Central memory CD4-positive, alpha-beta T cell (primary cell): Measurements from ENCODE around the gene ZNF85.
"Not testable (repeated sequence)": the region's sequence is repeated elsewhere in the genome, so short reads cannot be mapped to it uniquely, and the experiment has no call there.

Experiments used
- DNase-seq: peaks from one replicate; pipeline ENCODE4 v3.0.0; 2022
- total RNA-seq, 3 experiments: gene quantifications; one replicate each; lab custom pipeline; 2026; lab: John Stamatoyannopoulos, UW

The ZNF85 gene
- 6.4 to 13.1 (median 10.5) reads per million in 3 experiments for total RNA-seq

DNA sequence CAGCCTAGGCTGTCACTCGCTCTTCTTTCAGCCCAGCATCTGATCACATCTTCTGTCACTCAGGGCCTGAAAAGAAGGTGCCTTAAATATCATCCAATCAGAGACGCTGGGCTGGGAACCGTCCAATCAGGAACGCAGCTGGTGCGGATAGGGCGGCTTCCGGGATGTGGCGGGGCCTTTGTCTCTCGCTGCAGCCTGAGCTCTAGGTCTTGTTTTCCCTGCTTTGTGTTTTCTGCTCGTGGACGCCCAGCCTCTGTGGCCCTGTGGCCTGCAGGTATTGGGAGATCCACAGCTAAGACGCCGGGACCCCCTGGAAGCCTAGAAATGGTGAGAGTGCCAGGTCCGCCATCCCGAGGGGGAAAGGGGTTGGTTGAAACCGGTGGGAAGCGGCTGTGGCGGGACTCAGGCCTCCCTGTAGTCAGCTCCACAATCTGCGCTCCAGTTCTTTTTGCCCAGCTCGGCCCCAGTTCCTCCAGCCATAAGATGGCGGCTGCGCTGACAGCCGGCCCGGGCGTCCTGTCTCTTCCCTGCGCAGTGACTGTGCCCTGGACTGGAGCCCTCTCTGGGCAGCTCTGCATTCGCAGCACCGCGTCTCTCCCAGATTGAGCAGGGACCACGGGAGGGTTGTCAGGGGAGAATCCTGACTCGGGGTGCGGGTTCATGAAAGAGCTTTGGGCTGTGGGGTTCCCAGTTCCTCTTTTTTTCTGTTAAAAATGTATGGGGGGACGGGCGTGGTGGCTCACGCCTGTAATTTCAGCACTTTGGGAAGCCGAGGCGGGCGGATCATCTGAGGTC lies at the start of gene ZNF85:
Gene ZNF85 (plus strand): TSS at position 175 of the 795 bp plus-strand sequence. CDS start 150 bp downstream, at position 325.
- DNase-seq: peak; percentile 89

DNA sequence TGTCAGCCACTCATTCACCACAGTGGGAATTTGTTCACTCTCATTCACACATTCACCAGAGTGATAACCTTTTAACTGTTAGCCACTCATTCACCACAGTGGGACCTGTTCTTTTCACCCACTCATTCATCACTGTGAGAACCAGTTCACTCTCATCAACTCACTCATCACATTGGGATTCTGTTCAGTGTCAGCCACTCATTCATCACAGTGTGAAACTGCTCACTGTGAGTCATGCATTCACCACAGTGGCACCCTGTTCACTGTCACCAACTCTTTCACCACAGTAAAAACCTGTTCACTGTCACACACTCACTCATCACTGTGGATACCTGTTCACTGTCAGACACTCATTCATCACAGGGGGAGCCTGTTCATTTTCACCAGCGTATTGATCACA lies 43.5 kb upstream of the ZNF85 start:
- DNase-seq: no peak

DNA sequence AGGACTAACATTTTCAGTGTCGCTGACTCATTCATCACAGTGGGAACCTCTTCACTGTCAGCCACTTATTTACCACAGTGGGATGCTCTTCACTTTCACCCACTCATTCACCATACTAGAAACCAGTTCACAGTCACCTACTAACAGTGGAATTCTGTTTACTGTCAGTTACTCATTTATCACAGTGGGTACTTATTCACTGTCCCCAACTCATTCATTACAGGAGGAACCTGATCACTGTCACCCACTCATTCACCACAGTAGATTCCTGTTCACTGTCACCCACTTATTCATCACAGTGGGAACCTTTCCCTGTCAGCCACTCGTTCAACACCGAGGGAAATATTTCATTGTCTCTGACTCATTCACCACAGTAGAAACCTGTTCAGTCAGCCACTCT lies 10.1 kb upstream of the ZNF85 start:
- DNase-seq: no peak

DNA sequence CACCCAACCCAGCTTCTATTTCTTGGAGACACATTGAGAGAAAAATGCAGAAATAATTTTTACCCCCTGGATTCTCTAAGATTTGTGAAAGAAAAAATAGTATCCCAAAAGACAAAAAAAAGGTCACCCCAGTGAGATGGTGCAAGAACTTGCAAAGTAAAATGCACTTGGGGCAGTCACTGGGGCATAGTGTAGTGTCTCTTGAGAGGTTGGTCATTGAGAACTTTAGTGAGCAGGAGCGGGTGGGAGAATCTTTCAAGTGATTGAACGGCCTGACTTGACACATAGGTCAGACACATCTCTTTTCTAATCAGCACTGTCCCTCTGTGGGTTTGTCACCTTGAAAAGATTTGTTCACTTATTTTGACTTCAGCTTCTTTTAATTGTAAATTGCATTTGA lies 2.4 kb downstream of the ZNF85 start:
- no peak for DNase-seq

DNA sequence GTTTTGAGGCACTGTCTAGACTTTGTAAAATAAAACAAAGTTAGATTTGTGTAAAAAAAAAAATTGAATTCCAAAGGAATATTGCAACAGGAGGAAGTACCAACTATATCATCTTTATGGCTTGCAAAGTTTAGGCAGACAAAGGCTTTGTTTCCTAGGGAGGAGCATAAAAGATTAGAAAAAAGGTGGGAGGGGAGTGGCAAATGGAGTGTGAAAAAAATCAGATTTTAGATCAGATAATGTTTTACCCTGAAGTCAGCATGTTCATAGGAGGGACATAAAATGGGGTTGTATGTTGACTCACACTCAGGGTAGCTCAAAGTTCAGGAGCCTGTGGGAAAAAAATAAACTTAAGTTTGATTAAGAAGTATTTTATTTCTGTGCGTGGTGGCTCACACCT lies 3.7 kb downstream of the ZNF85 start:
- no peak for DNase-seq

DNA sequence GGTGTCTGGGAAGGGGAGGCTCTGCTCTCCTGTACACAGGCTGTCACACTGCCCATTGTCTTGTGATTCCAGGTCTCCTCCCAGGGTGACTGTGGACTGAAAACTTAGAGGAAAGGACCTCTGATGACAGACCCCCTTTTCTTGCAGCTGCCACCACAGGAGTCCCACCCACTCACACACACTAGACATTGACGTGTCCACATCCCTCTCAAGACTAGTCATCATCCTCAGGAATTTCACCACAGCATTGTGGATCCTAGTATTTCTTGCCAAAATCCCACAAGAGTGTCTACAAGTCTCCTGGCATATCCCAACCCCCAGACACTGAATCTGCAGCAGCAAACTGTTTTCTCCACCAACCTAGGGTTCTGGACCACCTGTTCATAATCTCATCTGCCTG lies 5.3 kb downstream of the ZNF85 start:
- DNase-seq: no peak

DNA sequence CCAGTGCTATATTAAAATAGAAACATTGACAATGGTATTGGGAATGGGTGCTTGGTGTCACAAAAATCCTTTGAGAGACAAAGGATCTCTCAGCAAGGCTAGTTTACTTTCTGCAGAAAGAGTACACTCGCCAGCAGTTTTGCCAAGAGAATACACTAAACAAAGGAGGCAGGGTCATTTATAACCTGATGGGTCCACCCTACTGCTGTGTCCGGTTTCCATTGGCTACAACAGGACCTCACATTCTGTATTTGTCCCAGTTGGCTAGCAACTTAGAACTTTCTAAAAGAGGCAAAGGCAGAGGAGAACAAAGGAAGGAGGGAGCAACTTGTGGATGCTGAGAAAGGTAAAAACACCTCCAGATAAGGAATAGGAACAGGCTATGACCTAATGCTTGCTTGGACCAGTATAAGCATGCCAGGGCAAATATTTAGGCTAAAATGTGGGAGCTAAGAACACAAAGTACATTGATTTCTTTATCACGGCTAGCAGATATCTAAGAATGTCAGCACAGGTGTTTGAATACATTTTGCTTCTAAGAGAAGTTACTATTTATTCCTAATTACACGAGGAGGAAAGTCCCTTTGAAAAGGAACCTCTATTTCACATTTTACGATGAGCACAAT lies 13.4 kb downstream of the ZNF85 start:
- DNase-seq: not testable (repeated sequence)

DNA sequence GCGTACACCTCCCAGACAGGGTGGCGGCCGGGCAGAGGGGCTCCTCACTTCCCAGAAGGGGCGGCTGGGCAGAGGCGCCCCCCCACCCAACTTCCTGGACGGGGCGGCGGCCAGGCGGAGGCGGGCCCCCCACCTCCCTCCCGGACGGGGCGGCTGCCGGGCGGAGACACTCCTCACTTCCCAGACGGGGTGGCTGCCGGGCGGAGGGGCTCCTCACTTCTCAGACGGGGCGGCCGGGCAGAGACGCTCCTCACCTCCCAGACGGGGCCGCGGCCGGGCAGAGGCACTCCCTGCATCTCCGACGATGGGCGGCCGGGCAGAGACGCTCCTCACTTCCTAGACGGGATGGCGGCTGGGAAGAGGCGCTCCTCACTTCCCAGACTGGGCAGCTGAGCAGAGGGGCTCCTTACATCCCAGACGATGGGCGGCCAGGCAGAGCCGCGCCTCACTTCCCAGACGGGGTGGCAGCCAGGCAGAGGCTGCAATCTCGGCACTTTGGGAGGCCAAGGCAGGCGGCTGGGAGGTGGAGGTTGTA lies 29.6 kb downstream of the ZNF85 start:
- not testable (repeated sequence) for DNase-seq

DNA sequence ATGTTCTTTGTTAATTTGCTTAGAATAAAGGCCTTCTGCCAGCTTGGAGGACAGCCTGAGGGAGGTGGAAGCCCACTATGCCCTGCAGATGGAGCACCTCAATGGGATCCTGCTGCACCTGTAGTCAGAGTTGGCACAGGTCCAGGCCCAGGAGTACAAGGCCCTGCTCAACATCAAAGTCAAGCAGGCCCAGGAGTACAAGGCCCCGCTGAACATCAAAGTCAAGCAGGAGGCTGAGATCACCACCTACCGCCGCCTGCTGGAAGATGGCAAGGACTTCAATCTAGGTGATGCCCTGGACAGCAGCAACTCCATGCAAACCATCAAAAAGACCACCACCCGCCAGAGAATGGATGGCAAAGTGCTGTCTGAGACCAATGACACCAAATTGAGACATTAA lies 41.7 kb downstream of the ZNF85 start:
- DNase-seq: no peak

DNA sequence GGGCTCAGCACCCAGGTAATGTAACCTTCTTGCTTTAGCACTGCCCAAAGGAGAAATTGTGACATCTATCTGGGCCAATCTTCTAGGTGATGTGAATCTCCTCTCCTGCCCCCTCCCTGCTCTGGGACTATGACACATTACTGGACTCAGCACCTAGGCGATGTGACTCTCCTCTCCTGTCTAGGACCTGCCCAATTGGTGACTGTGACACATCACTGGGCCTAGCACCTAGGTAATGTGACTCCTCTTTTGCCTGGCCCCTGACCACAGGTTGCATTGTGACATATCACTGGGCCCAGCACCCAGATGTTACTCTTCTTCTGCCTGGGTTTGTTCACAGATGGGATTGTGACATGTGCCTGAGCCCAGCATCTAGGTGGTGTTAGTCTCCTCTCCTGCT lies 45.0 kb downstream of the ZNF85 start:
- DNase-seq: no peak

DNA sequence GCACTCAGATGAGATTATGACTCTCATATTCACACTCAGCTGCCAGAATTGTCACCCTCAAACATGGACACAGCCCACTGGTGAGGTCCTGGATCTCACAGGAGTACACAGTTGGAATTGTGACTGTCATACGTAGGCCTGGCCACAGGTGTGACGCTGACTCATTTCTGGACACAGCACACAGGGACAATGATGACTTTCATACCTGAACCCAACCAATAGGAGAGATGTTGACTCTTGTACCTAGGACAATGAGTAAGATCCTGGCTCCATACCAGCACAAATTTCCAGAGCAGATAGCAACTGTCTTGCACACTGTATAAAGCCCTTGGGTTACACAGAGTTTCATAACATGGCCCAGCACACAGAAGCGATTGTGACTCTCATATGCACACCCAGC lies 46.4 kb downstream of the ZNF85 start:
- no peak for DNase-seq

DNA sequence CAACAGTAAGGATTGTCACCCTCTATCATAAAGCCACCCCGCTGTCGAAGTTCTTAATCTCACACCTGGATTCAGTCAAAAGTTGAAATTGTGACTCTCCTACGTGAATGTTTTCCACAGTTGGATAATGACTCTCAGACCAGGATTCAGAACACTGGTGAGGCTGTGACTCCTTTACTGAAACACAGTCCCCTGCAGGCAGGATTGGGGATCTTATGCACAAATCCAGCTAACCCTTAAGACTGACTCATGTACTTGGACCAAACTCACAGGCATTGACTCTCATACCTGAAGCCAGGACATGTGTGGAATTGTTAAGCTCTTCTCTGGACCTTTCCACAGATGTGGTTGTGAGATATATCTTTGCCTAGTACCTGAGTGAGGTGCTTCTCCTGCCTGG lies 46.8 kb downstream of the ZNF85 start:
- no peak for DNase-seq

DNA sequence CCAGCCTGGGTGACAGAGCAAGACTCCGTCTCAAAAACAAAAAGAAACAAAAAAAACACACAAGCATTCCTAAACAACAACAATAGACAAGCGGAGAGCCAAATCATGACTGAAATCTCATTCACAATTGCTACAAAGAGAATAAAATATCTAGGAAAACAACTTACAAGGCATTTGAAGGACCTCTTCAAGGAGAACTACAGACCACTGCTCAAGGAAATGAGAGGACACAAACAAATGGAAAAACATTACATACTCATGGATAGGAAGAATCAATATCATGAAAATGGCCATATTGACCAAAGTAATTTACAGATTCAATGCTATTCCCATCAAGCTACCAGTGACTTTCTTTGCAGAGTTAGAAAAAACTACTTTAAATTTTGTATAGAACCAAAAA lies 69.7 kb downstream of the ZNF85 start:
- DNase-seq: not testable (repeated sequence)

DNA sequence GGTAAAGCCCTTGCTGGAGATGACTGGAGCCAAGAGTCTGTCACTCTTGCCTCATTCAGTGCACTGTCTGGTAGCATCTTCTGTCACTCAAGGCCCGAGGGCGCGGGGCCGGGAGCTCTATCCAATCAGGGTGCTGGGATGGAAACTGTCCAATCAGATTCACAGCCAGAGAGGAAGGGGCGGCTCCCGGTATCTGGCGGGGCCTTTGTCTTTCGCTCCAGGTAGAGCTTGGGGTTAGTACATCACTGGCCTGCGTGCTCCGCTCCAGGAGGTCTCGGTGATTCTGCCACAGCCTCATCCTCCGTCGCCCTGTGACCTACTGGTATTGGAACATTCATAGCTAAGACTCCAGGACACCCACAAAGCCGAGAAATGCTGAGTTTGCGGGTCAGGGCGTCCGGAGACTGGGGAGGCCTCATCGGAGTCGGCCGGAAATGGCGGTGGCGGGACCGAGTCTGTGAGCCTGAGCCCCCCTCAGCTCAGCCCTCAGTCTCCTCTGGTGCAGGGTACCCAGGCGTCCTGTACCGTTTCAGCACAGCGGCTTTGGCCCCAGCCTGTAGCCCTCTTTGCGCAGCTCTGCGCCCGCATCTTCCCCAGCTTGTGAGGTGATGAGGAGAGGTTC lies 76.8 kb downstream of the ZNF85 start:
- DNase-seq: peak; percentile 85
